Adipocyte (in vitro differentiated cells): ENCODE data around the gene REEP1.

ENCODE experiments used
- DNase-seq: peaks from one replicate; pipeline ENCODE4 v3.0.0-alpha.2; 2015; ENCODE audit warnings: low read depth
- H3K27me3 ChIP-seq: replicated peaks from 2 replicates; pipeline ENCODE4 v1.7.0; 2013; ENCODE audit warnings: mild to moderate bottlenecking, low read length, moderate library complexity; ENCODE audit not compliant: control insufficient read depth, insufficient read depth
- H3K36me3 ChIP-seq: 2 replicates; pipeline ENCODE4 v1.7.0; 2013; ENCODE audit warnings: low read length, mild to moderate bottlenecking, moderate library complexity; ENCODE audit not compliant: control insufficient read depth, insufficient read depth, severe bottlenecking
- H3K4me1 ChIP-seq: 2 replicates; pipeline ENCODE4 v1.7.0; 2013; ENCODE audit warnings: mild to moderate bottlenecking, low read length, moderate library complexity; ENCODE audit not compliant: control insufficient read depth, insufficient read depth
- H3K4me3 ChIP-seq: 2 replicates; pipeline ENCODE4 v1.7.0; 2013; ENCODE audit warnings: mild to moderate bottlenecking, low read length, moderate library complexity
- H3K9ac ChIP-seq: 2 replicates; pipeline ENCODE4 v1.7.0; 2013; ENCODE audit warnings: mild to moderate bottlenecking, low read length, moderate library complexity
- H3K9me3 ChIP-seq: 2 replicates; pipeline ENCODE4 v1.7.0; 2013; ENCODE audit warnings: mild to moderate bottlenecking, low read length, moderate library complexity; ENCODE audit not compliant: control insufficient read depth

Gene REEP1

DNA sequence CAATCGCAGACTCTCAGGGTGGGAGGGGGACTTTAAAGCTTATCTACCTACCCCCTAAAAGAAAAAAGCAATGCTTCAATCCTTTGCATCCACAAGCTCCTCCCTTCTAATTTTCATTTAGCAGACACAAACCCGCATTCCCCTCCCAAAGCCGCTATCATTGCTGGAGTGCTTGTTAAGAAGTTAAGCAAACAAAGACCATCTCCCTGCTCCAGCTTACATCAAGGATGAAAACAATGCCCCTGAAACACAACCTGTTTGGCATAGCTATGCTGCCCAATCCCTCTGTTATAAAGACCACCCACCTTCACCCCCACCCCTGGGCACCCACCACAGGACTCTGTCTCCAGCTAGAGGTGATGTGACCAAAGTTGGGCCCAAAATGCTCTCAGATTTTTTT, 33.0 kb downstream of the REEP1 start:
- DNase-seq = no peak

GRCh38 chr2:86302320-86302719, 35.1 kb downstream of the REEP1 start:
- Histone ChIP-seq H3K4me1 (peaks cover 7% of the 10 kb centered on the region), H3K4me3 (no peak overlapping the region), H3K9me3 (no peaks in the 10 kb centered on the region), H3K27me3 (peaks cover 35% of the 10 kb centered on the region), H3K9ac (no peak overlapping the region), H3K36me3 (no peaks in the 10 kb centered on the region)
- no peak for DNase-seq

More for the DNA sequence above, 33.0 kb downstream of the REEP1 start:
- Histone ChIP-seq H3K9ac (no peak overlapping the region), H3K9me3 (no peaks in the 10 kb centered on the region), H3K27me3 (peaks cover 32% of the 10 kb centered on the region), H3K4me1 (peaks cover 3% of the 10 kb centered on the region), H3K4me3 (no peak overlapping the region), H3K36me3 (no peaks in the 10 kb centered on the region)

DNA sequence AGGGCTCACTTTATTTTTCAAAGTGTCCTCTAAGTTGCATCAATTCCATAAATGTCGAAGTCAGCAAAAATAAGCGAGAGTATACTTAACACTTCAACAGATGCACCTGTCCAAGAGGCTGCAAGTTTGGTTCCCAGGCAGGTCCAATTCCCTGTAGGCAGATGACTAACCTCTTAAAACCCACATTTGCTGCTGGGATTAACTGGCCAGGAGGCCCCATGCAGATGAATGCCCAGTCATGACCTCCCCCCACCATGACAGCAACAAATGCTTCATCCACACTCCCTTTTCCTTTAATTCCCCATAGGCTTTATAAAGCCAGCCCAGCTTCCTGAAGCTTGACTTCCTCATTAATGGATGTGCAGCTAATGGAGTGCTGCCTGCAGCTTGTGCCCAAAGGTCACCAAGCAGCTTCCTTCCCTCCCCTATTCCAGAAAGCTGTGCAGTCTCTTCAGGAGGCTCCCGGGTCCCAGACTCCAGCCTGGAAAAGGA, 35.7 kb downstream of the REEP1 start:
- Histone ChIP-seq H3K36me3 (no peaks in the 10 kb centered on the region), H3K4me3 (no peak overlapping the region), H3K27me3 (peaks cover 41% of the 10 kb centered on the region), H3K4me1 (peaks cover 7% of the 10 kb centered on the region), H3K9ac (no peak overlapping the region), H3K9me3 (no peaks in the 10 kb centered on the region)
- no peak for DNase-seq

GRCh38 chr2:86301009-86301408, 36.4 kb downstream of the REEP1 start:
- Histone ChIP-seq H3K9me3 (no peaks in the 10 kb centered on the region), H3K9ac (no peak overlapping the region), H3K27me3 (peaks cover 38% of the 10 kb centered on the region), H3K4me3 (no peak overlapping the region), H3K36me3 (no peaks in the 10 kb centered on the region), H3K4me1 (peaks cover 7% of the 10 kb centered on the region)
- no peak for DNase-seq

- no peaks in the 10 kb centered on the region for H3K36me3 ChIP-seq
- no peak for DNase-seq
- H3K9ac ChIP-seq = no peak overlapping the region
- H3K4me1 ChIP-seq = peaks cover 7% of the 10 kb centered on the region
- H3K4me3 ChIP-seq = no peak overlapping the region
- H3K9me3 ChIP-seq = no peaks in the 10 kb centered on the region
- peaks cover 34% of the 10 kb centered on the region for H3K27me3 ChIP-seq
Measured at GRCh38 chr2:86300496-86300895, 36.9 kb downstream of the REEP1 start.

GRCh38 chr2:86298411-86299390, 38.7 kb downstream of the REEP1 start:
- H3K27me3 ChIP-seq = peaks cover 17% of the 10 kb centered on the region
- peak; percentile 4 for DNase-seq
- H3K9me3 ChIP-seq = no peaks in the 10 kb centered on the region
- peaks cover 7% of the 10 kb centered on the region for H3K4me1 ChIP-seq
- no peak overlapping the region for H3K4me3 ChIP-seq
- no peak overlapping the region for H3K9ac ChIP-seq
- no peaks in the 10 kb centered on the region for H3K36me3 ChIP-seq

DNA sequence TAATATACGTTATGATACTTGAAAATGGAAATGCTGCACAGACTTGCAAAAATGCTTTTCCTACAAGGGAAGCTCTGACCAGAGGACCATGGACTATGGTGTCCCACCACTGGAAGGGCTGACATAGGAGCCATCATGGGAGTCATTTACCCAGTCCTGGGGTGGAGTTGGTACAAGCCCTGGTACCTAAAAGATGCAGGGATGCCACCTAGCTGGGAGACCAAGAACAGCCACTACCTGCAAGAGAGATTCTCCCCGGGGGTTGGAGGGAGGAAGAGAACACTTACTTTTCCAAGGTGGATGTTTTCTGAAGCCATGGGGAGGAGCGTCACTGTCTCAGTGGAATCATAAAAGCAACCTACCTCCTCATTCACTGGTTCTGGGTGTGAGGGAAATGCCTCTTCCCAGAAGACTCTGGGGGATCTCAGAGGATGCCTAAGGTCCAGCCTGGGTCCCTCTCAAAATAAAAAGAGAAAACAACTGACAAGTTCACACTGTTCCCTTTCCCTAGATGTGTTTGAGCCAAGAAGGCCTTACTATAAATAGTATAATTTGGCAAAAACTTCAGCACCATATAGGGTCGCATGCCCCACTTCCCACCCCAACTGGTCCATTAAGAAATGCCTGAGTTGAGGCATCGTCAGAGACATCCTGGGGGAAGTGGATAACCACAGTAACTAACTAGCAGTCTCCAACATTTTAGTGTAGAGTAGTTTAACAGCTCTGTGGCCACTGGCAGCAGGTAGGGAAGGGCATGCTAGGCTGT, 39.9 kb downstream of the REEP1 start:
- Histone ChIP-seq H3K36me3 (no peaks in the 10 kb centered on the region), H3K9me3 (no peaks in the 10 kb centered on the region), H3K27me3 (peaks cover 15% of the 10 kb centered on the region), H3K9ac (no peak overlapping the region), H3K4me3 (no peak overlapping the region), H3K4me1 (peaks cover 5% of the 10 kb centered on the region)
- DNase-seq = no peak

DNA sequence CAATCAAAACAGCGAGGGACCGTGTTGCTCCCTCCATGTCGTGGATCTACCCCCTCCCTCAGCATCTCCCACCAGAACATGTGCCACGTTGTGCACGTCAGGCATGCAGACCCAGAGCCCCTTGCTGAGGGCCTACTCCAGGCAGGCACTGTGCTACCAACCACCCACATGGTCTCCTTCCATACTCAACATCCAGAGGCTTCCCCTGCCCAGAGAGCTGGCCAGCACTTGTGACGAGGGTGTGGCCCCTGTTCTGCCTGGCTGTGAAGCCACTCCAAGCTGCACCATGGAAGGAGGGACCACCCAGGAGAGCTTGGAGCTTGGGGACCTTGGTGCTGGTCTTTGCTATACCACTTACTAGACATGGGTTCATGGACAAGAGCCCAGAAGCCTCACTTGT, 40.5 kb downstream of the REEP1 start:
- DNase-seq = no peak
- peaks cover 4% of the 10 kb centered on the region for H3K4me1 ChIP-seq
- H3K9me3 ChIP-seq = no peaks in the 10 kb centered on the region
- H3K36me3 ChIP-seq = no peaks in the 10 kb centered on the region
- peaks cover 15% of the 10 kb centered on the region for H3K27me3 ChIP-seq
- no peak overlapping the region for H3K9ac ChIP-seq
- no peak overlapping the region for H3K4me3 ChIP-seq

GRCh38 chr2:86295066-86295465, 42.4 kb downstream of the REEP1 start:
- Histone ChIP-seq H3K9me3 (no peaks in the 10 kb centered on the region), H3K36me3 (no peaks in the 10 kb centered on the region), H3K9ac (no peak overlapping the region), H3K4me1 (peaks cover 17% of the 10 kb centered on the region), H3K27me3 (peaks cover 15% of the 10 kb centered on the region), H3K4me3 (no peak overlapping the region)
- DNase-seq = no peak

DNA sequence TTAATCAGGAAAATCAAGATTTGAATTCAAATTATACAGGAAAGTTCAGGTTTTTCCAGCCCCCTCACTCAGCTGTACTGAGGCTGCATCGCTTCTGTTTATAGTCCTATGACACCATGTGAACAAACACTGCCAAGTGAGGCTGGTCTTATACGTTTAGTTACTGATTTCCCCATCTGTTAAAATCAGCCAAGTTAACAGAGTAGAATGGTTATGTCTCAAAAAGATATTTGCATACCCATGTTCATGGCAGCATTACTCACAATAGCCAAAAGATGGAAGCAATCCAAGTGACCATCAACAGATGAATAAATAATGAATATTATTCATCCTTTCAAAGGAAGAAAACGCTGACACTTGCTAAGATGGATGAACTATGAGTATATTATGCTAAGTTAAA, 43.8 kb downstream of the REEP1 start:
- H3K4me3 ChIP-seq = no peak overlapping the region
- H3K9ac ChIP-seq = no peak overlapping the region
- H3K36me3 ChIP-seq = no peaks in the 10 kb centered on the region
- peaks cover 17% of the 10 kb centered on the region for H3K27me3 ChIP-seq
- peaks cover 16% of the 10 kb centered on the region for H3K4me1 ChIP-seq
- no peak for DNase-seq
- H3K9me3 ChIP-seq = no peaks in the 10 kb centered on the region
